Left hindlimb (tissue), 1 donor: ENCODE results near the gene SLC43A3.
"Not testable (repeated sequence)": the region's sequence is repeated elsewhere in the genome, so short reads cannot be mapped to it uniquely, and the experiment has no call there.

ENCODE experiments used
- DNase-seq: peaks from one replicate; pipeline ENCODE4 v3.0.0-alpha.2; 2018

The SLC43A3 gene

GRCh38 chr11:57377107-57377506, 49.8 kb downstream of the SLC43A3 start:
- no peak for DNase-seq

GRCh38 chr11:57376095-57377090, 50.5 kb downstream of the SLC43A3 start:
- no peak for DNase-seq

- no peak for DNase-seq
These were observed 51.4 kb downstream of the SLC43A3 start for GRCh38 chr11:57375490-57375889.

GRCh38 chr11:57374966-57375365, 52.0 kb downstream of the SLC43A3 start:
- DNase-seq, result no peak

GRCh38 chr11:57373146-57373545, 53.8 kb downstream of the SLC43A3 start:
- no peak for DNase-seq

GRCh38 chr11:57370941-57371340, 56.0 kb downstream of the SLC43A3 start:
- no peak for DNase-seq

GRCh38 chr11:57370251-57370650, 56.7 kb downstream of the SLC43A3 start:
- no peak for DNase-seq

- DNase-seq, result no peak
These were observed 58.1 kb downstream of the SLC43A3 start for GRCh38 chr11:57368845-57369232.

- no peak for DNase-seq
These were observed 58.6 kb downstream of the SLC43A3 start for GRCh38 chr11:57368106-57368844.

GRCh38 chr11:57364851-57365660, 61.9 kb downstream of the SLC43A3 start:
- DNase-seq, result no peak

- no peak for DNase-seq
These were observed 63.5 kb downstream of the SLC43A3 start for GRCh38 chr11:57363131-57364080.

GRCh38 chr11:57361926-57362325, 65.0 kb downstream of the SLC43A3 start:
- no peak for DNase-seq

- not testable (repeated sequence) for DNase-seq
These were observed 65.5 kb downstream of the SLC43A3 start for GRCh38 chr11:57361420-57361819.

- DNase-seq, result no peak
These were observed 65.9 kb downstream of the SLC43A3 start for GRCh38 chr11:57360991-57361390.

- no peak for DNase-seq
These were observed 66.8 kb downstream of the SLC43A3 start for GRCh38 chr11:57359896-57360690.

GRCh38 chr11:57359396-57359795, 67.5 kb downstream of the SLC43A3 start:
- DNase-seq, result no peak

GRCh38 chr11:57358991-57359390, 67.9 kb downstream of the SLC43A3 start:
- peak; percentile 8 for DNase-seq

- peak; percentile 4 for DNase-seq
These were observed 68.4 kb downstream of the SLC43A3 start for GRCh38 chr11:57358543-57358961.

- DNase-seq, result peak; percentile 22
These were observed 69.1 kb downstream of the SLC43A3 start for GRCh38 chr11:57357856-57358255.

GRCh38 chr11:57357310-57357709, 69.6 kb downstream of the SLC43A3 start:
- peak; percentile 8 for DNase-seq
